SHP77 (cell line): ENCODE data around the gene AHCY.
"Not testable (repeated sequence)": the region's sequence is repeated elsewhere in the genome, so short reads cannot be mapped to it uniquely, and the experiment has no call there.

Source experiments
- DNase-seq, 2 experiments: peaks; one replicate each; lab custom pipeline; 2025; lab: John Stamatoyannopoulos, UW

Gene AHCY

GRCh38 chr20:34302723-34303533 lies at the start of gene AHCY:
TSS of gene AHCY (minus strand) at chr20:34303355. CDS start at chr20:34303270, 85 bp downstream.
- DNase-seq = peak; percentile 89 to 94

GRCh38 chr20:34350095-34350494 lies 46.9 kb upstream of the AHCY start:
- DNase-seq = no peak

GRCh38 chr20:34347571-34347970 lies 44.4 kb upstream of the AHCY start:
- DNase-seq = no peak

- DNase-seq = not testable (repeated sequence)
Observed at GRCh38 chr20:34346533-34346865, 43.3 kb upstream of the AHCY start.

GRCh38 chr20:34345839-34346532 lies 42.8 kb upstream of the AHCY start:
- not testable (repeated sequence) for DNase-seq

- no peak for DNase-seq
Observed at GRCh38 chr20:34345402-34345736, 42.2 kb upstream of the AHCY start.

GRCh38 chr20:34344238-34344637 lies 41.1 kb upstream of the AHCY start:
- DNase-seq = no peak

- no peak for DNase-seq
Observed at GRCh38 chr20:34343458-34344211, 40.5 kb upstream of the AHCY start.

- not testable (repeated sequence) for DNase-seq
Observed at GRCh38 chr20:34341199-34341598, 38.0 kb upstream of the AHCY start.

- not testable (repeated sequence) for DNase-seq
Observed at GRCh38 chr20:34340726-34341125, 37.6 kb upstream of the AHCY start.

- DNase-seq = no peak
Observed at GRCh38 chr20:34337982-34338726, 35.0 kb upstream of the AHCY start.

- no peak for DNase-seq
Observed at GRCh38 chr20:34337544-34337943, 34.4 kb upstream of the AHCY start.

GRCh38 chr20:34334654-34335407 lies 31.7 kb upstream of the AHCY start:
- DNase-seq = no peak

GRCh38 chr20:34333786-34334185 lies 30.6 kb upstream of the AHCY start:
- DNase-seq = no peak

- no peak for DNase-seq
Observed at GRCh38 chr20:34332262-34332920, 29.2 kb upstream of the AHCY start.

- no peak for DNase-seq
Observed at GRCh38 chr20:34331838-34332237, 28.7 kb upstream of the AHCY start.

GRCh38 chr20:34330861-34331544 lies 27.8 kb upstream of the AHCY start:
- not testable (repeated sequence) for DNase-seq

- DNase-seq = no peak
Observed at GRCh38 chr20:34328928-34329677, 25.9 kb upstream of the AHCY start.

- not testable (repeated sequence) for DNase-seq
Observed at GRCh38 chr20:34328207-34328606, 25.1 kb upstream of the AHCY start.
